SK-N-SH (cell line): Measurements from ENCODE around the gene MGAT4A. TPM values are rescaled to one million over a fixed set of nuclear protein-coding genes. Genes with fewer than 3 reads are reported as not detected.

Experiments used
- CTCF ChIA-PET: fragments of 300-600, 350-600 bp; formaldehyde crosslinking; extraction: SDS; loops from one replicate; lab custom pipeline; 2021; lab: Yijun Ruan, JAX
- POLR2A ChIA-PET: fragments of 350-600 bp; sonication (Branson Sonifier 250); formaldehyde crosslinking; extraction: SDS; loops from one replicate; lab custom pipeline; 2020; ENCODE audit warnings: antibody characterized with exemption, inconsistent platforms; lab: Yijun Ruan, JAX
- DNase-seq: peaks from one replicate; pipeline ENCODE4 v3.0.0; 2012
- H2AFZ ChIP-seq: fragments of 200-600 bp; sonication (generic); 2 replicates; pipeline ENCODE4 v1.8.1; 2016; ENCODE audit warnings: antibody characterized with exemption, mild to moderate bottlenecking, low read depth
- H3F3A ChIP-seq: fragments of 200-600 bp; sonication (generic); replicated peaks from 2 replicates; pipeline ENCODE3; 2016; ENCODE audit warnings: antibody characterized with exemption, mild to moderate bottlenecking; ENCODE audit not compliant: insufficient read depth
- H3K27ac ChIP-seq, 2 experiments: fragments of 200-500 bp in 1 of 2; fragments of 200-600 bp in 1 of 2; sonication (Bioruptor generic) in 1 of 2; sonication (generic), shearing (Covaris generic) in 1 of 2; 2 replicates each; pipeline versions ENCODE4 v1.5.1 to v1.6.1; 2014 to 2016; ENCODE audit warnings: low read depth in 2 of 2, inconsistent platforms in 1 of 2, low read length in 1 of 2, mild to moderate bottlenecking in 1 of 2, mixed read lengths in 1 of 2
- H3K27me3 ChIP-seq: fragments of 200-600 bp; sonication (generic), shearing (Covaris generic); 2 replicates; pipeline ENCODE4 v1.6.1; 2016; ENCODE audit warnings: mixed run types; ENCODE audit not compliant: insufficient read depth
- H3K36me3 ChIP-seq, 2 experiments: fragments of 200-500 bp in 1 of 2; fragments of 200-600 bp in 1 of 2; sonication (Bioruptor generic) in 1 of 2; sonication (generic) in 1 of 2; replicated peaks in 1 of 2; 2 replicates each; pipeline versions ENCODE3 to v1.5.1; 2014 to 2016; ENCODE audit warnings: low read length in 1 of 2, mild to moderate bottlenecking in 1 of 2; ENCODE audit not compliant: insufficient read depth in 2 of 2, control insufficient read depth in 1 of 2
- H3K4me1 ChIP-seq, 2 experiments: fragments of 200-500 bp in 1 of 2; fragments of 200-600 bp in 1 of 2; sonication (Bioruptor generic) in 1 of 2; sonication (generic), shearing (Covaris generic) in 1 of 2; 2 replicates each; pipeline versions ENCODE4 v1.5.1 to v1.6.1; 2014 to 2016; ENCODE audit warnings: low read depth in 1 of 2, low read length in 1 of 2, mixed run types in 1 of 2; ENCODE audit not compliant: insufficient read depth in 2 of 2, control insufficient read depth in 1 of 2
- H3K4me2 ChIP-seq: fragments of 200-600 bp; sonication (generic), shearing (Covaris generic); 2 replicates; pipeline ENCODE4 v1.6.1; 2017; ENCODE audit warnings: mixed run types
- H3K4me3 ChIP-seq, 2 experiments: fragments of 200-500 bp in 1 of 2; fragments of 200-600 bp in 1 of 2; sonication (Bioruptor generic) in 1 of 2; sonication (generic), shearing (Covaris generic) in 1 of 2; 2 replicates each; pipeline versions ENCODE4 v1.5.1 to v1.8.1; 2014 to 2016; ENCODE audit warnings: low read depth in 2 of 2, inconsistent platforms in 1 of 2, low read length in 1 of 2, mild to moderate bottlenecking in 1 of 2, mixed read lengths in 1 of 2, moderate library complexity in 1 of 2
- H3K79me2 ChIP-seq: fragments of 200-600 bp; sonication (generic); 2 replicates; pipeline ENCODE4 v1.8.1; 2017; ENCODE audit warnings: mild to moderate bottlenecking; ENCODE audit not compliant: insufficient read depth
- H3K9ac ChIP-seq: fragments of 200-600 bp; sonication (generic); 2 replicates; pipeline ENCODE4 v1.6.1; 2017; ENCODE audit warnings: mixed run types
- H3K9me2 ChIP-seq: fragments of 200-600 bp; sonication (generic); 2 replicates; pipeline ENCODE4 v1.6.1; 2017; ENCODE audit warnings: mixed run types
- H3K9me3 ChIP-seq: fragments of 200-600 bp; sonication (generic); 2 replicates; pipeline ENCODE4 v1.6.1; 2017; ENCODE audit warnings: mixed run types, mild to moderate bottlenecking, moderate library complexity
- H4K20me1 ChIP-seq: fragments of 200-600 bp; sonication (generic); 2 replicates; pipeline ENCODE4 v1.6.1; 2017; ENCODE audit warnings: mild to moderate bottlenecking, mixed run types; ENCODE audit not compliant: insufficient read depth
- FOSL2 ChIP-seq: IDR thresholded peaks from 2 replicates; pipeline ENCODE4 v1.4.0; 2012; ENCODE audit warnings: low read depth, mild to moderate bottlenecking, moderate library complexity, borderline replicate concordance
- GATA2 ChIP-seq: sonication (generic); formaldehyde crosslinking; IDR thresholded peaks from 2 replicates; pipeline ENCODE4 v1.5.0; 2020; ENCODE audit warnings: mild to moderate bottlenecking, missing genetic modification reagents
- JUND ChIP-seq: IDR thresholded peaks from 2 replicates; pipeline ENCODE4 v1.4.0; 2012
- MEF2A ChIP-seq: IDR thresholded peaks from 2 replicates; pipeline ENCODE4 v1.4.0; 2012; ENCODE audit warnings: low read depth, borderline replicate concordance
- RCOR1 ChIP-seq: fragments of 150-350 bp; IDR thresholded peaks from 2 replicates; pipeline ENCODE4 v1.6.1; 2017; ENCODE audit warnings: antibody characterized with exemption, low read length
- RXRA ChIP-seq: IDR thresholded peaks from 2 replicates; pipeline ENCODE4 v1.4.0; 2012; ENCODE audit warnings: low read depth, mild to moderate bottlenecking, borderline replicate concordance
- SIN3A ChIP-seq: IDR thresholded peaks from 2 replicates; pipeline ENCODE4 v1.6.1; 2012; ENCODE audit warnings: low read depth, mild to moderate bottlenecking, low read length, moderate library complexity, borderline replicate concordance
- SMC3 ChIP-seq: IDR thresholded peaks from 2 replicates; pipeline ENCODE4 v1.6.1; 2012; ENCODE audit warnings: low read depth, low read length, improper control_type of control experiment
- TAF1 ChIP-seq: IDR thresholded peaks from 2 replicates; pipeline ENCODE4 v1.6.1; 2012; ENCODE audit warnings: low read depth, mild to moderate bottlenecking, low read length, moderate library complexity, borderline replicate concordance
- TCF12 ChIP-seq: IDR thresholded peaks from 2 replicates; pipeline ENCODE4 v1.4.0; 2012
- YY1 ChIP-seq: IDR thresholded peaks from 2 replicates; pipeline ENCODE4 v1.4.0; 2012; ENCODE audit warnings: low read depth, mild to moderate bottlenecking
- polyA plus RNA-seq, 3 experiments: library from polyadenylated mRNA; depleted of rRNA; stranded (reverse); fragments of >200 nt; gene quantifications; 2 replicates each; pipeline ENCODE4 v1.2.3, GENCODE V29; 2012
- TF ChIP-seq, protein P1 (sequence below): fragments of 200-600 bp; sonication (generic); IDR thresholded peaks from 2 replicates; pipeline ENCODE4 v1.6.1; 2017; ENCODE audit warnings: antibody characterized with exemption, mild to moderate bottlenecking, moderate library complexity
- TF ChIP-seq, protein P2 (sequence below): fragments of 150-350 bp; IDR thresholded peaks from 2 replicates; pipeline ENCODE4 v1.6.1; 2016; ENCODE audit warnings: mild to moderate bottlenecking, low read depth, low read length
- TF ChIP-seq, protein P3 (sequence below): IDR thresholded peaks from 2 replicates; pipeline ENCODE4 v1.4.0; 2012; ENCODE audit warnings: low read depth, borderline replicate concordance

MGAT4A gene
- polyA plus RNA-seq, 1 of the 3 experiments (the other 2 are of a cell fraction): 0.07 TPM

DNA sequence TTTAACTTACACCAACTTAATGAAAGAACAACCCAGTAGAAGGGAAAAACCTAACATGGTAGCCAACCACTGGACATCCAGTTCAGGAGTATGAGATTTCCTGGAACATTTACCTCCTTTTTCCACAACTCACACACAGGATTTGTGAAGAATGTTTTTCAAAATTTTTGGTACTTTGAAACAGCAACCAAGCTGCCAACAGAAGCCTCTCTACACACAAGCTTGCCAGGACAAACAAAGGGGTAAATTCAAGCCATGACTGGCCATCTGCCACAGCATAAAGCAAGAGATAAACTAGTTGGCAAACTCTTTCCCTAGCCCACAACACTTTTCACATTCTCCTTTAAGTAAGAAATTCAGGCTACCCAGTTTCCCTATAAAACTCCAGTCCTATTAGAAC, 21.4 kb downstream of the MGAT4A start:
- H2AFZ ChIP-seq: no peak overlapping the region
- H3K27me3 ChIP-seq: no peaks in the 10 kb centered on the region
- H3K4me1 ChIP-seq: no peaks in the 10 kb centered on the region
- H3K79me2 ChIP-seq: no peaks in the 10 kb centered on the region
- no peak for DNase-seq
- POLR2A ChIA-PET: no interaction called here
- no peak overlapping the region for H3K27ac ChIP-seq
- H3K36me3 ChIP-seq: no peaks in the 10 kb centered on the region
- no peak overlapping the region for H3K9ac ChIP-seq
- no peak overlapping the region for H3K4me2 ChIP-seq
- no peak for TF ChIP-seq RXRA
- no peak for TF ChIP-seq YY1
- TF ChIP-seq RCOR1: no peak
- no peak for TF ChIP-seq SMC3
- no peak for TF ChIP-seq SIN3A
- no peak for TF ChIP-seq TAF1
- TF ChIP-seq, protein P1, sequence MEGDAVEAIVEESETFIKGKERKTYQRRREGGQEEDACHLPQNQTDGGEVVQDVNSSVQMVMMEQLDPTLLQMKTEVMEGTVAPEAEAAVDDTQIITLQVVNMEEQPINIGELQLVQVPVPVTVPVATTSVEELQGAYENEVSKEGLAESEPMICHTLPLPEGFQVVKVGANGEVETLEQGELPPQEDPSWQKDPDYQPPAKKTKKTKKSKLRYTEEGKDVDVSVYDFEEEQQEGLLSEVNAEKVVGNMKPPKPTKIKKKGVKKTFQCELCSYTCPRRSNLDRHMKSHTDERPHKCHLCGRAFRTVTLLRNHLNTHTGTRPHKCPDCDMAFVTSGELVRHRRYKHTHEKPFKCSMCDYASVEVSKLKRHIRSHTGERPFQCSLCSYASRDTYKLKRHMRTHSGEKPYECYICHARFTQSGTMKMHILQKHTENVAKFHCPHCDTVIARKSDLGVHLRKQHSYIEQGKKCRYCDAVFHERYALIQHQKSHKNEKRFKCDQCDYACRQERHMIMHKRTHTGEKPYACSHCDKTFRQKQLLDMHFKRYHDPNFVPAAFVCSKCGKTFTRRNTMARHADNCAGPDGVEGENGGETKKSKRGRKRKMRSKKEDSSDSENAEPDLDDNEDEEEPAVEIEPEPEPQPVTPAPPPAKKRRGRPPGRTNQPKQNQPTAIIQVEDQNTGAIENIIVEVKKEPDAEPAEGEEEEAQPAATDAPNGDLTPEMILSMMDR: no peak
- no peak for TF ChIP-seq GATA2 (CRISPR knock-in tag)
- no peak for TF ChIP-seq TCF12
- TF ChIP-seq, protein P2, sequence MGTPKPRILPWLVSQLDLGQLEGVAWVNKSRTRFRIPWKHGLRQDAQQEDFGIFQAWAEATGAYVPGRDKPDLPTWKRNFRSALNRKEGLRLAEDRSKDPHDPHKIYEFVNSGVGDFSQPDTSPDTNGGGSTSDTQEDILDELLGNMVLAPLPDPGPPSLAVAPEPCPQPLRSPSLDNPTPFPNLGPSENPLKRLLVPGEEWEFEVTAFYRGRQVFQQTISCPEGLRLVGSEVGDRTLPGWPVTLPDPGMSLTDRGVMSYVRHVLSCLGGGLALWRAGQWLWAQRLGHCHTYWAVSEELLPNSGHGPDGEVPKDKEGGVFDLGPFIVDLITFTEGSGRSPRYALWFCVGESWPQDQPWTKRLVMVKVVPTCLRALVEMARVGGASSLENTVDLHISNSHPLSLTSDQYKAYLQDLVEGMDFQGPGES: no peak
- TF ChIP-seq MEF2A: no peak
- TF ChIP-seq, protein P3, sequence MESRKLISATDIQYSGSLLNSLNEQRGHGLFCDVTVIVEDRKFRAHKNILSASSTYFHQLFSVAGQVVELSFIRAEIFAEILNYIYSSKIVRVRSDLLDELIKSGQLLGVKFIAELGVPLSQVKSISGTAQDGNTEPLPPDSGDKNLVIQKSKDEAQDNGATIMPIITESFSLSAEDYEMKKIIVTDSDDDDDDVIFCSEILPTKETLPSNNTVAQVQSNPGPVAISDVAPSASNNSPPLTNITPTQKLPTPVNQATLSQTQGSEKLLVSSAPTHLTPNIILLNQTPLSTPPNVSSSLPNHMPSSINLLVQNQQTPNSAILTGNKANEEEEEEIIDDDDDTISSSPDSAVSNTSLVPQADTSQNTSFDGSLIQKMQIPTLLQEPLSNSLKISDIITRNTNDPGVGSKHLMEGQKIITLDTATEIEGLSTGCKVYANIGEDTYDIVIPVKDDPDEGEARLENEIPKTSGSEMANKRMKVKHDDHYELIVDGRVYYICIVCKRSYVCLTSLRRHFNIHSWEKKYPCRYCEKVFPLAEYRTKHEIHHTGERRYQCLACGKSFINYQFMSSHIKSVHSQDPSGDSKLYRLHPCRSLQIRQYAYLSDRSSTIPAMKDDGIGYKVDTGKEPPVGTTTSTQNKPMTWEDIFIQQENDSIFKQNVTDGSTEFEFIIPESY: no peak
- TF ChIP-seq JUND: no peak
- no peak for TF ChIP-seq FOSL2
- no peaks in the 10 kb centered on the region for H3F3A ChIP-seq
- H4K20me1 ChIP-seq: no peaks in the 10 kb centered on the region
- H3K9me3 ChIP-seq: no peaks in the 10 kb centered on the region
- H3K4me3 ChIP-seq: no peak overlapping the region
- H3K9me2 ChIP-seq: no peaks in the 10 kb centered on the region
- CTCF ChIA-PET: no interaction called here
